ENCODE results near the gene MMP10.

GRCh38 chr11:102733232-102733875 lies 47.1 kb downstream of the MMP10 start:
- TF ChIP-seq BHLHE40 (IDR thresholded peaks at IDR 0.05; ENCODE audit: borderline replicate concordance), result no peak
- no peak for TF ChIP-seq ELF4 (IDR thresholded peaks at IDR 0.05)
- no peak for TF ChIP-seq FOXK2 (IDR thresholded peaks at IDR 0.05)
- no peak for TF ChIP-seq SP1 (IDR thresholded peaks at IDR 0.05)
- TF ChIP-seq FOXM1 (IDR thresholded peaks at IDR 0.05; ENCODE audit: borderline replicate concordance), result no peak
- TF ChIP-seq SUZ12 (IDR thresholded peaks at IDR 0.05), result no peak
- no peak for TF ChIP-seq L3MBTL2 (conservative IDR thresholded peaks at IDR 0.05)
- TF ChIP-seq ZNF384 (IDR thresholded peaks at IDR 0.05), result no peak
- TF ChIP-seq ARNT (IDR thresholded peaks at IDR 0.05), result no peak

Measured in HEK293T (cell line).